ENCODE data around the gene PPIL6. TPM values are rescaled to one million over a fixed set of nuclear protein-coding genes. Genes with fewer than 3 reads are reported as not detected.

The PPIL6 gene
- polyA plus RNA-seq, 1 of the 3 experiments (the other 2 are of a cell fraction): 1.1 TPM

GRCh38 chr6:109447087-109447486 is 6.7 kb upstream of the PPIL6 start:
- Histone ChIP-seq H4K20me1 (ENCODE audit: insufficient read depth) (no peaks in the 10 kb centered on the region), H2AFZ (ENCODE audit: low read depth) (no peak overlapping the region), H3K27me3 (ENCODE audit: insufficient read depth) (no peaks in the 10 kb centered on the region), H3K9me3 (no peaks in the 10 kb centered on the region), H3F3A (replicated peaks; ENCODE audit: insufficient read depth) (no peaks in the 10 kb centered on the region), H3K4me2 (no peak overlapping the region), H3K4me1 (ENCODE audit: control insufficient read depth in 1 of 2, insufficient read depth in 2 of 2, low read depth in 1 of 2, low read length in 1 of 2) (peaks cover 0 to 9% of the 10 kb centered on the region in 2 experiments; a peak in 1 of 4 replicates), H3K4me3 (ENCODE audit: low read depth in 2 of 2, low read length in 1 of 2) (no peak overlapping the region), H3K36me3 (replicated peaks in 1 of 2; ENCODE audit: control insufficient read depth in 1 of 2, insufficient read depth in 2 of 2, low read length in 1 of 2) (peaks cover 8 to 56% of the 10 kb centered on the region in 2 experiments), H3K9me2 (no peaks in the 10 kb centered on the region), H3K27ac (ENCODE audit: low read depth in 2 of 2, low read length in 1 of 2) (no peak overlapping the region), H3K79me2 (ENCODE audit: insufficient read depth) (no peaks in the 10 kb centered on the region), H3K9ac (no peak overlapping the region)
- no peak for TF ChIP-seq NFIC (IDR thresholded peaks at IDR 0.05; ENCODE audit: borderline replicate concordance)
- TF ChIP-seq TEAD4 (IDR thresholded peaks at IDR 0.05; ENCODE audit: borderline replicate concordance, insufficient read depth): no peak
- TF ChIP-seq YY1 (IDR thresholded peaks at IDR 0.05; ENCODE audit: low read depth): no peak
- TF ChIP-seq ELF1 (IDR thresholded peaks at IDR 0.05): no peak
- TF ChIP-seq FOSL2 (IDR thresholded peaks at IDR 0.05; ENCODE audit: borderline replicate concordance, low read depth): no peak
- no peak for TF ChIP-seq RCOR1 (IDR thresholded peaks at IDR 0.05; ENCODE audit: low read length)
- TF ChIP-seq, protein P1, sequence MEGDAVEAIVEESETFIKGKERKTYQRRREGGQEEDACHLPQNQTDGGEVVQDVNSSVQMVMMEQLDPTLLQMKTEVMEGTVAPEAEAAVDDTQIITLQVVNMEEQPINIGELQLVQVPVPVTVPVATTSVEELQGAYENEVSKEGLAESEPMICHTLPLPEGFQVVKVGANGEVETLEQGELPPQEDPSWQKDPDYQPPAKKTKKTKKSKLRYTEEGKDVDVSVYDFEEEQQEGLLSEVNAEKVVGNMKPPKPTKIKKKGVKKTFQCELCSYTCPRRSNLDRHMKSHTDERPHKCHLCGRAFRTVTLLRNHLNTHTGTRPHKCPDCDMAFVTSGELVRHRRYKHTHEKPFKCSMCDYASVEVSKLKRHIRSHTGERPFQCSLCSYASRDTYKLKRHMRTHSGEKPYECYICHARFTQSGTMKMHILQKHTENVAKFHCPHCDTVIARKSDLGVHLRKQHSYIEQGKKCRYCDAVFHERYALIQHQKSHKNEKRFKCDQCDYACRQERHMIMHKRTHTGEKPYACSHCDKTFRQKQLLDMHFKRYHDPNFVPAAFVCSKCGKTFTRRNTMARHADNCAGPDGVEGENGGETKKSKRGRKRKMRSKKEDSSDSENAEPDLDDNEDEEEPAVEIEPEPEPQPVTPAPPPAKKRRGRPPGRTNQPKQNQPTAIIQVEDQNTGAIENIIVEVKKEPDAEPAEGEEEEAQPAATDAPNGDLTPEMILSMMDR (IDR thresholded peaks at IDR 0.05): no peak
- no peak for TF ChIP-seq RAD21 (IDR thresholded peaks at IDR 0.05; ENCODE audit: low read length)
- TF ChIP-seq RXRA (IDR thresholded peaks at IDR 0.05; ENCODE audit: borderline replicate concordance, low read depth): no peak
- no peak for TF ChIP-seq RFX5 (IDR thresholded peaks at IDR 0.05; ENCODE audit: low read length)
- TF ChIP-seq, protein P2, sequence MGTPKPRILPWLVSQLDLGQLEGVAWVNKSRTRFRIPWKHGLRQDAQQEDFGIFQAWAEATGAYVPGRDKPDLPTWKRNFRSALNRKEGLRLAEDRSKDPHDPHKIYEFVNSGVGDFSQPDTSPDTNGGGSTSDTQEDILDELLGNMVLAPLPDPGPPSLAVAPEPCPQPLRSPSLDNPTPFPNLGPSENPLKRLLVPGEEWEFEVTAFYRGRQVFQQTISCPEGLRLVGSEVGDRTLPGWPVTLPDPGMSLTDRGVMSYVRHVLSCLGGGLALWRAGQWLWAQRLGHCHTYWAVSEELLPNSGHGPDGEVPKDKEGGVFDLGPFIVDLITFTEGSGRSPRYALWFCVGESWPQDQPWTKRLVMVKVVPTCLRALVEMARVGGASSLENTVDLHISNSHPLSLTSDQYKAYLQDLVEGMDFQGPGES (IDR thresholded peaks at IDR 0.05; ENCODE audit: low read depth, low read length): no peak
- TF ChIP-seq, protein P3, sequence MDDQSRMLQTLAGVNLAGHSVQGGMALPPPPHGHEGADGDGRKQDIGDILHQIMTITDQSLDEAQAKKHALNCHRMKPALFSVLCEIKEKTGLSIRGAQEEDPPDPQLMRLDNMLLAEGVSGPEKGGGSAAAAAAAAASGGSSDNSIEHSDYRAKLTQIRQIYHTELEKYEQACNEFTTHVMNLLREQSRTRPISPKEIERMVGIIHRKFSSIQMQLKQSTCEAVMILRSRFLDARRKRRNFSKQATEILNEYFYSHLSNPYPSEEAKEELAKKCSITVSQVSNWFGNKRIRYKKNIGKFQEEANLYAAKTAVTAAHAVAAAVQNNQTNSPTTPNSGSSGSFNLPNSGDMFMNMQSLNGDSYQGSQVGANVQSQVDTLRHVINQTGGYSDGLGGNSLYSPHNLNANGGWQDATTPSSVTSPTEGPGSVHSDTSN (IDR thresholded peaks at IDR 0.05): no peak
- no peak for TF ChIP-seq EZH2phosphoT487 (IDR thresholded peaks at IDR 0.05; ENCODE audit: borderline replicate concordance, low read depth)
- no peak for TF ChIP-seq GATA2 (CRISPR knock-in tag; IDR thresholded peaks at IDR 0.05)
- no peak for TF ChIP-seq USF1 (IDR thresholded peaks at IDR 0.05; ENCODE audit: borderline replicate concordance, low read depth)
- no peak for TF ChIP-seq USF2 (IDR thresholded peaks at IDR 0.05; ENCODE audit: borderline replicate concordance, low read depth, low read length)
- no peak for TF ChIP-seq CHD2 (IDR thresholded peaks at IDR 0.05; ENCODE audit: low read length, partially characterized antibody)
- no peak for TF ChIP-seq SIN3A (IDR thresholded peaks at IDR 0.05; ENCODE audit: borderline replicate concordance, low read depth, low read length)
- TF ChIP-seq GABPA (IDR thresholded peaks at IDR 0.05; ENCODE audit: low read depth): no peak
- TF ChIP-seq SMC3 (IDR thresholded peaks at IDR 0.05; ENCODE audit: low read depth, low read length): no peak
- no peak for DNase-seq
- ChIA-PET CTCF (no interaction called here), POLR2A (interaction anchor here (0.9 kb wide), 1 partner anchor 8 kb away, joined by 3 read pairs; the partner anchor contains the start of gene MICAL1)
- 80% methylated on average over 6 of the region's 10 CpGs for WGBS (ENCODE audit: low lambda C conversion rate)
